ENCODE results near the gene SP140. TPM values are rescaled to one million over a fixed set of nuclear protein-coding genes. Genes with fewer than 3 reads are reported as not detected.
"Not testable (repeated sequence)": the region's sequence is repeated elsewhere in the genome, so short reads cannot be mapped to it uniquely, and the experiment has no call there.

SP140 gene
- total RNA-seq, 1 experiment from 2014 or later, result not detected

- H3K4me1 ChIP-seq, result no peaks in the 10 kb centered on the region
These were observed 81.9 kb downstream of the SP140 start for GRCh38 chr2:230307485-230307884.

GRCh38 chr2:230308402-230309000 lies 83.0 kb downstream of the SP140 start:
- no peak for TF ChIP-seq CTCF (IDR thresholded peaks at IDR 0.05; ENCODE audit: insufficient read depth in 1 of 2, low read depth in 1 of 2, low read length in 1 of 2, severe bottlenecking in 1 of 2, unreplicated experiment in 1 of 2)
- ChIA-PET CTCF (no interaction called here), POLR2A (no interaction called here)
- no peaks in the 10 kb centered on the region for H3K27me3 Mint-ChIP-seq (ENCODE audit: insufficient read depth, unreplicated experiment)
- Histone ChIP-seq H3K4me1 (no peaks in the 10 kb centered on the region), H3K9me3 (no peaks in the 10 kb centered on the region), H3K36me3 (ENCODE audit: control insufficient read depth, insufficient read depth, low read length) (no peaks in the 10 kb centered on the region), H3K27me3 (replicated peaks; ENCODE audit: control insufficient read depth, insufficient read depth, low read length) (no peaks in the 10 kb centered on the region), H3K4me3 (ENCODE audit: low read depth, low read length) (no peak overlapping the region)
- no TSS peak for BruUV-seq (replicated peaks)
- intact Hi-C loops (cut with micrococcal nuclease; ENCODE audit: unreplicated experiment), result no loop called here
- H3K27ac Mint-ChIP-seq (ENCODE audit: unreplicated experiment), result no peak overlapping the region
- peaks cover 11% of the 10 kb centered on the region for H3K9me3 Mint-ChIP-seq (ENCODE audit: unreplicated experiment)
- no peaks in the 10 kb centered on the region for H3K4me1 Mint-ChIP-seq (ENCODE audit: low read depth, unreplicated experiment)
- H3K36me3 Mint-ChIP-seq (ENCODE audit: insufficient read depth, unreplicated experiment), result no peaks in the 10 kb centered on the region
- DNase-seq, result no peak
- no peak overlapping the region for H3K4me3 Mint-ChIP-seq (ENCODE audit: unreplicated experiment)

More at GRCh38 chr2:230307485-230307884, 81.9 kb downstream of the SP140 start:
- no TSS peak for BruUV-seq (replicated peaks)
- CTCF ChIA-PET, result no interaction called here
- intact Hi-C loops (cut with micrococcal nuclease; ENCODE audit: unreplicated experiment), result no loop called here
- no peaks in the 10 kb centered on the region for H3K27me3 ChIP-seq (replicated peaks; ENCODE audit: control insufficient read depth, insufficient read depth, low read length)
- H3K27me3 Mint-ChIP-seq (ENCODE audit: insufficient read depth, unreplicated experiment), result no peaks in the 10 kb centered on the region
- no peaks in the 10 kb centered on the region for H3K36me3 Mint-ChIP-seq (ENCODE audit: insufficient read depth, unreplicated experiment)
- no peaks in the 10 kb centered on the region for H3K36me3 ChIP-seq (ENCODE audit: control insufficient read depth, insufficient read depth, low read length)
- H3K9me3 Mint-ChIP-seq (ENCODE audit: unreplicated experiment), result peaks cover 21% of the 10 kb centered on the region
- TF ChIP-seq CTCF (IDR thresholded peaks at IDR 0.05; ENCODE audit: insufficient read depth in 1 of 2, low read depth in 1 of 2, low read length in 1 of 2, severe bottlenecking in 1 of 2, unreplicated experiment in 1 of 2), result no peak
- H3K9me3 ChIP-seq, result no peaks in the 10 kb centered on the region
- DNase-seq, result no peak
- no peak overlapping the region for H3K4me3 ChIP-seq (ENCODE audit: low read depth, low read length)
- POLR2A ChIA-PET, result no interaction called here
- H3K4me3 Mint-ChIP-seq (ENCODE audit: unreplicated experiment), result no peak overlapping the region
- no peaks in the 10 kb centered on the region for H3K4me1 Mint-ChIP-seq (ENCODE audit: low read depth, unreplicated experiment)
- H3K27ac Mint-ChIP-seq (ENCODE audit: unreplicated experiment), result no peak overlapping the region

GRCh38 chr2:230310792-230311191 lies 85.3 kb downstream of the SP140 start:
- H3K4me3 Mint-ChIP-seq (ENCODE audit: unreplicated experiment); H3K9me3 ChIP-seq; CTCF ChIA-PET; H3K4me3 ChIP-seq (ENCODE audit: low read depth, low read length); BruUV-seq (replicated peaks); H3K27ac Mint-ChIP-seq (ENCODE audit: unreplicated experiment); H3K36me3 ChIP-seq (ENCODE audit: control insufficient read depth, insufficient read depth, low read length); intact Hi-C loops (cut with micrococcal nuclease; ENCODE audit: unreplicated experiment); POLR2A ChIA-PET; H3K4me1 ChIP-seq; DNase-seq; H3K36me3 Mint-ChIP-seq (ENCODE audit: insufficient read depth, unreplicated experiment); H3K4me1 Mint-ChIP-seq (ENCODE audit: low read depth, unreplicated experiment); H3K9me3 Mint-ChIP-seq (ENCODE audit: unreplicated experiment); H3K27me3 ChIP-seq (replicated peaks; ENCODE audit: control insufficient read depth, insufficient read depth, low read length); H3K27me3 Mint-ChIP-seq (ENCODE audit: insufficient read depth, unreplicated experiment): not testable (repeated sequence)

GRCh38 chr2:230311634-230312033 lies 86.1 kb downstream of the SP140 start:
- H3K4me1 ChIP-seq; H3K4me3 ChIP-seq (ENCODE audit: low read depth, low read length); H3K27ac Mint-ChIP-seq (ENCODE audit: unreplicated experiment); H3K27me3 Mint-ChIP-seq (ENCODE audit: insufficient read depth, unreplicated experiment); intact Hi-C loops (cut with micrococcal nuclease; ENCODE audit: unreplicated experiment); H3K4me3 Mint-ChIP-seq (ENCODE audit: unreplicated experiment); H3K36me3 ChIP-seq (ENCODE audit: control insufficient read depth, insufficient read depth, low read length); H3K27me3 ChIP-seq (replicated peaks; ENCODE audit: control insufficient read depth, insufficient read depth, low read length); CTCF ChIA-PET; H3K36me3 Mint-ChIP-seq (ENCODE audit: insufficient read depth, unreplicated experiment); BruUV-seq (replicated peaks); H3K4me1 Mint-ChIP-seq (ENCODE audit: low read depth, unreplicated experiment); DNase-seq; H3K9me3 ChIP-seq; POLR2A ChIA-PET; H3K9me3 Mint-ChIP-seq (ENCODE audit: unreplicated experiment): not testable (repeated sequence)
